OCI-LY3 (cell line): ENCODE data around the gene ESD.

ENCODE experiments used
- H2AFZ ChIP-seq: fragments of 200-600, 300-600 bp; shearing (Covaris generic); 2 replicates; pipeline ENCODE4 v1.6.0; 2014; ENCODE audit warnings: antibody characterized with exemption, low read depth, low read length
- H3K27ac ChIP-seq: fragments of 200-600, 300-600 bp; sonication (generic); 2 replicates; pipeline ENCODE4 v1.5.1; 2014; ENCODE audit warnings: mild to moderate bottlenecking, low read length, moderate library complexity, mixed read lengths
- H3K27me3 ChIP-seq: fragments of 200-600, 300-600 bp; sonication (generic); 2 replicates; pipeline ENCODE4 v1.6.1; 2014; ENCODE audit warnings: low read depth, low read length, mixed read lengths
- H3K36me3 ChIP-seq: fragments of 200-600, 300-600 bp; sonication (generic); replicated peaks from 2 replicates; pipeline ENCODE3; 2014; ENCODE audit warnings: low read depth, low read length, mixed read lengths
- H3K4me1 ChIP-seq: fragments of 300-600, 200-600 bp; sonication (generic); 2 replicates; pipeline ENCODE4 v1.6.1; 2014; ENCODE audit warnings: low read length, mixed read lengths
- H3K4me2 ChIP-seq: fragments of 200-600, 300-600 bp; sonication (generic); 2 replicates; pipeline ENCODE4 v1.6.1; 2014; ENCODE audit warnings: low read length, mixed read lengths
- H3K4me3 ChIP-seq: fragments of 300-600, 200-600 bp; sonication (generic); 2 replicates; pipeline ENCODE4 v1.5.1; 2014; ENCODE audit warnings: antibody characterized with exemption, mild to moderate bottlenecking, low read length, moderate library complexity
- H3K79me2 ChIP-seq: fragments of 300-600, 200-600 bp; shearing (Covaris generic); 2 replicates; pipeline ENCODE4 v1.6.1; 2014; ENCODE audit warnings: mild to moderate bottlenecking, low read length, mixed read lengths
- H3K9ac ChIP-seq: fragments of 300-600, 200-600 bp; shearing (Covaris generic); 2 replicates; pipeline ENCODE4 v1.6.0; 2014; ENCODE audit warnings: mild to moderate bottlenecking, low read length, moderate library complexity
- H3K9me3 ChIP-seq: fragments of 200-600, 300-600 bp; shearing (Covaris generic); 2 replicates; pipeline ENCODE4 v1.6.1; 2014; ENCODE audit warnings: low read length, mixed read lengths; ENCODE audit not compliant: insufficient read depth
- H4K20me1 ChIP-seq: fragments of 200-600, 300-600 bp; sonication (generic); 2 replicates; pipeline ENCODE4 v1.6.1; 2016; ENCODE audit warnings: low read length, mixed read lengths; ENCODE audit not compliant: insufficient read depth
- CTCF ChIP-seq: fragments of 200-600, 300-600 bp; sonication (generic); IDR thresholded peaks from 2 replicates; pipeline ENCODE4 v1.5.1; 2014; ENCODE audit warnings: antibody characterized with exemption, low read length, low read depth
- EZH2phosphoT487 ChIP-seq: fragments of 200-600 bp; shearing (Covaris generic); IDR thresholded peaks from 2 replicates; pipeline ENCODE4 v1.6.1; 2018; ENCODE audit warnings: antibody characterized with exemption, mixed run types, low read depth

Gene ESD

GRCh38 chr13:46747031-46747820, 49.7 kb downstream of the ESD start:
- H3K27me3 ChIP-seq = no peaks in the 10 kb centered on the region
- H3K27ac ChIP-seq = no peak overlapping the region
- TF ChIP-seq CTCF (no peak), EZH2phosphoT487 (no peak)
- no peak overlapping the region for H3K4me3 ChIP-seq
- no peak overlapping the region for H3K9ac ChIP-seq
- no peaks in the 10 kb centered on the region for H3K9me3 ChIP-seq
- no peaks in the 10 kb centered on the region for H3K79me2 ChIP-seq
- H3K36me3 ChIP-seq = peaks cover 66% of the 10 kb centered on the region
- no peak overlapping the region for H3K4me2 ChIP-seq
- peaks cover 10% of the 10 kb centered on the region for H4K20me1 ChIP-seq
- peaks cover 12% of the 10 kb centered on the region for H3K4me1 ChIP-seq
- H2AFZ ChIP-seq = no peak overlapping the region

DNA sequence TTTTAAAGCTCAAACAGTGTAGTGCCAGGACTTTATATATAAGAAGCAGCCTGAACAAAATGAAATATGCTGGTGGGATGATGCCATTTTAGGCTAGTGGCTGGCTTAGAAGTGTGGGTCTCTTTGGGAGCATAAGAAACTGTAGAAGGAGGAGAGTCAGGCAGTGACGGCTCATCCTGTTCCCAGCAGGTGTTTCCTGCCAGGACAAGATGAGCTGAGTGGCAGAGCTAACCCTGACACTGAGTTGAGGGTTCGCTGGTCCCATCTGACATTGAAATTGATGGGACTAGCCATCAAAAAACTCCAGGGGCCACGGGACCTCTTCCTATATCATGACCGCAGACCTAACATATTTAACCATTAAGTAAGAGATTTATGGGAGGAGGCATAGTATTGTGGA, 51.3 kb downstream of the ESD start:
- Histone ChIP-seq H4K20me1 (no peaks in the 10 kb centered on the region), H3K9me3 (no peaks in the 10 kb centered on the region), H3K9ac (no peak overlapping the region), H3K4me3 (no peak overlapping the region), H3K4me1 (no peaks in the 10 kb centered on the region), H3K79me2 (no peaks in the 10 kb centered on the region), H3K4me2 (no peak overlapping the region), H3K36me3 (peaks cover 70% of the 10 kb centered on the region), H2AFZ (no peak overlapping the region), H3K27me3 (no peaks in the 10 kb centered on the region), H3K27ac (no peak overlapping the region)
- TF ChIP-seq EZH2phosphoT487 (no peak), CTCF (no peak)

DNA sequence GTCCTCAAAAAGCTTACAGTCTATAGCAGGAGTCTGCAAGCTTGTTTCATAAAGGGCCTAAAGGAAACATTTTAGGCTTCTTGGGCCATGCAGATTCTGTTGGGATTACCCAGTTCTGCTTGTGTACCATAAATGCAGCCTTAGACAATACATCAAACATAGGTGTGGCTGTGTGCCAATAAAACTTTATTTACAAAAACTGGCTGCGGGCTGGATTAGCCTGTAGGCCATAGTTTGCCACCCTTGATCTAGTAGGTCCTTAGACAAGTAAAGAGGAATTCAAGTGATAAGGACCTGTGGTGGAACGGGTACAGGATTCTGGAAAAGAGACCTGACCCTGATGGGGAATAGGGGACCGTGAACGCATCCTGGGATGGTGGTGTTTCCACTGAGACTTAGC, 51.9 kb downstream of the ESD start:
- Histone ChIP-seq H3K4me3 (no peak overlapping the region), H3K27ac (no peak overlapping the region), H3K79me2 (no peaks in the 10 kb centered on the region), H3K4me1 (no peaks in the 10 kb centered on the region), H3K9ac (no peak overlapping the region), H3K4me2 (no peak overlapping the region), H4K20me1 (no peaks in the 10 kb centered on the region), H3K27me3 (no peaks in the 10 kb centered on the region), H3K9me3 (no peaks in the 10 kb centered on the region), H3K36me3 (peaks cover 63% of the 10 kb centered on the region), H2AFZ (no peak overlapping the region)
- TF ChIP-seq CTCF = no peak
- TF ChIP-seq EZH2phosphoT487 = no peak

DNA sequence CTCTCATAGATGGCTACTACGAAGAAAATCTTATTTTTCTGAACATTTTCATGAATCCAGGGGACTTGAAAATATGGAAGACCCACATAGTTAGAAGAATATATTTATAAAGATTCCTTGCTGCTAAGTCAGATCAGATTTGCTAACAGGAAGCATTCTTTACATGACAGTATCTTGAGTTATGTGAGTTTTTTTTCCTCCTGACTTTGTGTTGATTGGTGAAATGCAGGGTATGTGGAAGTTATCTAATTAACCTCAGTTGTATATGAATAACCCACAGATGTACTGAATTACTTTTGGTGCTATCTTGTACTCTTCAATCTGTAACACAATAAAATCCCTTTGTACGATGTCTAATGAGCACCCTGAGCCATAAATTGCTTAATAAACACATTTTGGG, 53.8 kb downstream of the ESD start:
- Histone ChIP-seq H3K9me3 (no peaks in the 10 kb centered on the region), H3K9ac (no peak overlapping the region), H3K79me2 (no peaks in the 10 kb centered on the region), H3K27me3 (no peaks in the 10 kb centered on the region), H3K27ac (no peak overlapping the region), H4K20me1 (no peaks in the 10 kb centered on the region), H3K4me2 (no peak overlapping the region), H3K36me3 (peaks cover 53% of the 10 kb centered on the region), H3K4me1 (no peaks in the 10 kb centered on the region), H3K4me3 (no peak overlapping the region), H2AFZ (no peak overlapping the region)
- no peak for TF ChIP-seq EZH2phosphoT487
- TF ChIP-seq CTCF = no peak
